Uterus (tissue), 2 donors: ENCODE data around the gene ZFP69.

Source experiments
- POLR2A ChIP-seq, 2 donors: fragments of 450-650 bp; IDR thresholded peaks; one replicate each; pipeline ENCODE4 v1.6.1; 2016; ENCODE audit warnings: antibody characterized with exemption in 2 of 2, mild to moderate bottlenecking in 1 of 2, moderate library complexity in 1 of 2
- TF ChIP-seq, protein P1 (sequence below), 4 experiments: fragments of 200-600 bp in 2 of 4; fragments of 450-650 bp in 2 of 4; sonication (generic) in 2 of 4; IDR thresholded peaks; one replicate each; pipeline ENCODE4 v1.5.1; 2016 to 2019; ENCODE audit warnings: antibody characterized with exemption in 4 of 4, mild to moderate bottlenecking in 2 of 4, moderate library complexity in 1 of 4

GRCh38 chr1:40435876-40436275, 41.2 kb upstream of the ZFP69 start:
- TF ChIP-seq, protein P1, sequence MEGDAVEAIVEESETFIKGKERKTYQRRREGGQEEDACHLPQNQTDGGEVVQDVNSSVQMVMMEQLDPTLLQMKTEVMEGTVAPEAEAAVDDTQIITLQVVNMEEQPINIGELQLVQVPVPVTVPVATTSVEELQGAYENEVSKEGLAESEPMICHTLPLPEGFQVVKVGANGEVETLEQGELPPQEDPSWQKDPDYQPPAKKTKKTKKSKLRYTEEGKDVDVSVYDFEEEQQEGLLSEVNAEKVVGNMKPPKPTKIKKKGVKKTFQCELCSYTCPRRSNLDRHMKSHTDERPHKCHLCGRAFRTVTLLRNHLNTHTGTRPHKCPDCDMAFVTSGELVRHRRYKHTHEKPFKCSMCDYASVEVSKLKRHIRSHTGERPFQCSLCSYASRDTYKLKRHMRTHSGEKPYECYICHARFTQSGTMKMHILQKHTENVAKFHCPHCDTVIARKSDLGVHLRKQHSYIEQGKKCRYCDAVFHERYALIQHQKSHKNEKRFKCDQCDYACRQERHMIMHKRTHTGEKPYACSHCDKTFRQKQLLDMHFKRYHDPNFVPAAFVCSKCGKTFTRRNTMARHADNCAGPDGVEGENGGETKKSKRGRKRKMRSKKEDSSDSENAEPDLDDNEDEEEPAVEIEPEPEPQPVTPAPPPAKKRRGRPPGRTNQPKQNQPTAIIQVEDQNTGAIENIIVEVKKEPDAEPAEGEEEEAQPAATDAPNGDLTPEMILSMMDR (IDR thresholded peaks at IDR 0.05) = no peak
- TF ChIP-seq POLR2A (IDR thresholded peaks at IDR 0.05) = no peak
